PC-3 (cell line): Measurements from ENCODE around the gene FAM234A. TPM values are rescaled to one million over a fixed set of nuclear protein-coding genes. Genes with fewer than 3 reads are reported as not detected.

ENCODE experiments used
- ATAC-seq: fragments of 200-7000 bp; cut with Tn5 transposase; 2 replicates; pipeline ENCODE4 v1.9.1; 2020; ENCODE audit warnings: mild to moderate bottlenecking, moderate library complexity
- BruUV-seq: library from RNA; stranded (reverse); fragments of 400-500 nt; replicated peaks from 2 replicates; lab custom pipeline; 2021; lab: Mats Ljungman, UMichigan
- CTCF ChIA-PET: fragments of 300-600 bp; sonication (Branson Sonifier 250); formaldehyde crosslinking; loops from one replicate; lab custom pipeline; 2022; ENCODE audit warnings: antibody characterized with exemption; lab: Charles Lee
- POLR2A ChIA-PET: fragments of 300-600 bp; sonication (Branson Sonifier 250); formaldehyde crosslinking; loops from one replicate; lab custom pipeline; 2022; ENCODE audit warnings: antibody characterized with exemption; ENCODE audit not compliant: unreplicated experiment; lab: Charles Lee
- DNase-seq: peaks from one replicate; pipeline ENCODE4 v3.0.0-alpha.2; 2015
- H2AFZ ChIP-seq: fragments of 300-600 bp; sonication (generic); 2 replicates; pipeline ENCODE4 v1.6.0; 2016; ENCODE audit warnings: antibody characterized with exemption, low read length
- H3F3A ChIP-seq: fragments of 300-600 bp; sonication (generic); one replicate; pipeline ENCODE4 v1.6.0; 2017; ENCODE audit warnings: antibody characterized with exemption, low read length, control low read depth, mild to moderate bottlenecking; ENCODE audit not compliant: unreplicated experiment
- H3K27ac ChIP-seq: fragments of 300-600 bp; sonication (generic); 2 replicates; pipeline ENCODE4 v1.5.1; 2016; ENCODE audit warnings: mild to moderate bottlenecking, low read length
- H3K27me3 ChIP-seq: fragments of 300-600 bp; sonication (generic); 2 replicates; pipeline ENCODE4 v1.6.1; 2016; ENCODE audit warnings: low read length, mixed read lengths
- H3K36me3 ChIP-seq: fragments of 300-600 bp; sonication (generic); 2 replicates; pipeline ENCODE4 v1.6.1; 2016; ENCODE audit warnings: low read depth, mixed run types, low read length, mixed read lengths
- H3K4me1 ChIP-seq: fragments of 300-600 bp; sonication (generic); 2 replicates; pipeline ENCODE4 v1.5.1; 2016; ENCODE audit warnings: low read length; ENCODE audit not compliant: insufficient read depth
- H3K4me2 ChIP-seq: fragments of 300-600 bp; sonication (generic); 2 replicates; pipeline ENCODE4 v1.6.0; 2016; ENCODE audit warnings: low read length
- H3K4me3 ChIP-seq: fragments of 300-600 bp; sonication (generic); 2 replicates; pipeline ENCODE4 v1.5.1; 2016; ENCODE audit warnings: mild to moderate bottlenecking, low read length, mixed read lengths
- H3K79me2 ChIP-seq: fragments of 300-600 bp; sonication (generic); 2 replicates; pipeline ENCODE4 v1.6.1; 2017; ENCODE audit warnings: low read length, mixed read lengths
- H3K9ac ChIP-seq: fragments of 300-600 bp; sonication (generic); 2 replicates; pipeline ENCODE4 v1.6.0; 2016; ENCODE audit warnings: mild to moderate bottlenecking, low read length
- H3K9me2 ChIP-seq: fragments of 300-600 bp; sonication (generic); replicated peaks from 2 replicates; pipeline ENCODE4 v1.6.1; 2016; ENCODE audit warnings: mixed run types, low read length, mixed read lengths
- H3K9me3 ChIP-seq: fragments of 300-600 bp; sonication (generic); 2 replicates; pipeline ENCODE4 v1.6.1; 2016; ENCODE audit warnings: low read length, mixed read lengths
- H4K20me1 ChIP-seq: fragments of 300-600 bp; sonication (generic); 2 replicates; pipeline ENCODE4 v1.6.1; 2016; ENCODE audit warnings: low read length, mixed read lengths
- CTCF ChIP-seq: fragments of 300-600 bp; sonication (generic); conservative IDR thresholded peaks from 2 replicates; pipeline ENCODE4 v1.5.1; 2017; ENCODE audit warnings: antibody characterized with exemption, low read depth, mild to moderate bottlenecking, low read length
- EZH2 ChIP-seq: fragments of 300-600 bp; sonication (generic); IDR thresholded peaks from one replicate; pipeline ENCODE4 v1.6.1; 2017; ENCODE audit warnings: antibody characterized with exemption, mild to moderate bottlenecking, low read length; ENCODE audit not compliant: unreplicated experiment
- EZH2phosphoT487 ChIP-seq: fragments of 300-600 bp; sonication (generic); IDR thresholded peaks from 2 replicates; pipeline ENCODE4 v1.6.1; 2018; ENCODE audit warnings: mild to moderate bottlenecking, antibody characterized with exemption, low read length, borderline replicate concordance
- intact Hi-C: fragments of 100-400 bp; cut with micrococcal nuclease; formaldehyde crosslinking; loops from 2 replicates; pipeline ENCODE4 v1.9.0; 2023
- total RNA-seq: library from RNA; depleted of rRNA; stranded (reverse); fragments of >200 nt; gene quantifications from 2 replicates; pipeline ENCODE4 v1.2.3, GENCODE V29; 2014

The FAM234A gene
- total RNA-seq, 1 experiment from 2014 or later = 31.4 TPM

GRCh38 chr16:191831-192230, 42.8 kb upstream of the FAM234A start:
- no peaks in the 10 kb centered on the region for H3K9me3 ChIP-seq
- BruUV-seq = no TSS peak
- no peaks in the 10 kb centered on the region for H3K79me2 ChIP-seq
- no peak overlapping the region for H3K4me2 ChIP-seq
- intact Hi-C loops = no loop called here
- DNase-seq (no peak), ATAC-seq (no peak)
- H3F3A ChIP-seq = no peaks in the 10 kb centered on the region
- ChIA-PET POLR2A (no interaction called here), CTCF (interaction anchor here (0.5 kb wide), 1 partner anchor 33 kb away, joined by 3 read pairs; no protein-coding TSS in a partner anchor)
- no peak overlapping the region for H3K9ac ChIP-seq
- TF ChIP-seq CTCF = no peak
- TF ChIP-seq EZH2phosphoT487 = no peak
- no peak for TF ChIP-seq EZH2
- no peak overlapping the region for H3K4me3 ChIP-seq
- H3K9me2 ChIP-seq = no peaks in the 10 kb centered on the region
- H3K4me1 ChIP-seq = no peaks in the 10 kb centered on the region
- no peaks in the 10 kb centered on the region for H4K20me1 ChIP-seq
- H3K27me3 ChIP-seq = no peaks in the 10 kb centered on the region
- H3K27ac ChIP-seq = no peak overlapping the region
- no peak overlapping the region for H2AFZ ChIP-seq
- H3K36me3 ChIP-seq = peaks cover 20% of the 10 kb centered on the region

- Histone ChIP-seq H3K4me3 (no peak overlapping the region), H2AFZ (no peak overlapping the region), H3K36me3 (peaks cover 19% of the 10 kb centered on the region), H3K79me2 (no peaks in the 10 kb centered on the region), H3K9ac (no peak overlapping the region), H4K20me1 (no peaks in the 10 kb centered on the region), H3F3A (no peaks in the 10 kb centered on the region), H3K27ac (no peak overlapping the region), H3K4me1 (no peaks in the 10 kb centered on the region), H3K9me3 (no peaks in the 10 kb centered on the region), H3K9me2 (no peaks in the 10 kb centered on the region), H3K27me3 (no peaks in the 10 kb centered on the region), H3K4me2 (no peak overlapping the region)
- ATAC-seq (no peak), DNase-seq (no peak)
- CTCF ChIA-PET = no interaction called here
- TF ChIP-seq CTCF (no peak), EZH2phosphoT487 (no peak), EZH2 (no peak)
- intact Hi-C loops = no loop called here
- no TSS peak for BruUV-seq
- POLR2A ChIA-PET = no interaction called here
Observed at GRCh38 chr16:192686-193085, 41.9 kb upstream of the FAM234A start.

GRCh38 chr16:193441-193840, 41.2 kb upstream of the FAM234A start:
- Histone ChIP-seq H3K9ac (no peak overlapping the region), H3K9me2 (no peaks in the 10 kb centered on the region), H3K4me2 (no peak overlapping the region), H4K20me1 (no peaks in the 10 kb centered on the region), H3K27ac (no peak overlapping the region), H2AFZ (no peak overlapping the region), H3F3A (no peaks in the 10 kb centered on the region), H3K4me3 (no peak overlapping the region), H3K4me1 (no peaks in the 10 kb centered on the region), H3K9me3 (no peaks in the 10 kb centered on the region), H3K36me3 (peaks cover 23% of the 10 kb centered on the region), H3K79me2 (no peaks in the 10 kb centered on the region), H3K27me3 (no peaks in the 10 kb centered on the region)
- no peak for TF ChIP-seq EZH2phosphoT487
- TF ChIP-seq CTCF = no peak
- no peak for TF ChIP-seq EZH2
- DNase-seq = no peak
- no TSS peak for BruUV-seq
- intact Hi-C loops = no loop called here
- ATAC-seq = no peak
- POLR2A ChIA-PET = no interaction called here
- CTCF ChIA-PET = no interaction called here
